Retinal pigment epithelial cell (primary cell): ENCODE measurements around the gene CLMP.

ENCODE experiments used
- DNase-seq: peaks from one replicate; pipeline ENCODE4 v3.0.0-alpha.2; 2010; ENCODE audit warnings: low read depth
- H3K4me3 ChIP-seq: 2 replicates; pipeline ENCODE4 v1.5.1; 2011; ENCODE audit warnings: mild to moderate bottlenecking, low read length, control low read depth, moderate library complexity
- TF ChIP-seq, protein P1 (sequence below): conservative IDR thresholded peaks from 2 replicates; pipeline ENCODE4 v1.5.1; 2011; ENCODE audit warnings: low read depth, low read length, control low read depth, inconsistent platforms

Gene CLMP

GRCh38 chr11:123174196-123175183 lies 20.6 kb downstream of the CLMP start:
- TF ChIP-seq, protein P1, sequence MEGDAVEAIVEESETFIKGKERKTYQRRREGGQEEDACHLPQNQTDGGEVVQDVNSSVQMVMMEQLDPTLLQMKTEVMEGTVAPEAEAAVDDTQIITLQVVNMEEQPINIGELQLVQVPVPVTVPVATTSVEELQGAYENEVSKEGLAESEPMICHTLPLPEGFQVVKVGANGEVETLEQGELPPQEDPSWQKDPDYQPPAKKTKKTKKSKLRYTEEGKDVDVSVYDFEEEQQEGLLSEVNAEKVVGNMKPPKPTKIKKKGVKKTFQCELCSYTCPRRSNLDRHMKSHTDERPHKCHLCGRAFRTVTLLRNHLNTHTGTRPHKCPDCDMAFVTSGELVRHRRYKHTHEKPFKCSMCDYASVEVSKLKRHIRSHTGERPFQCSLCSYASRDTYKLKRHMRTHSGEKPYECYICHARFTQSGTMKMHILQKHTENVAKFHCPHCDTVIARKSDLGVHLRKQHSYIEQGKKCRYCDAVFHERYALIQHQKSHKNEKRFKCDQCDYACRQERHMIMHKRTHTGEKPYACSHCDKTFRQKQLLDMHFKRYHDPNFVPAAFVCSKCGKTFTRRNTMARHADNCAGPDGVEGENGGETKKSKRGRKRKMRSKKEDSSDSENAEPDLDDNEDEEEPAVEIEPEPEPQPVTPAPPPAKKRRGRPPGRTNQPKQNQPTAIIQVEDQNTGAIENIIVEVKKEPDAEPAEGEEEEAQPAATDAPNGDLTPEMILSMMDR: no peak
- H3K4me3 ChIP-seq: no peak overlapping the region
- DNase-seq: peak; percentile 79

- DNase-seq: no peak
- TF ChIP-seq, protein P1: no peak
- H3K4me3 ChIP-seq: no peak overlapping the region
Measured at GRCh38 chr11:123173856-123174186, 21.2 kb downstream of the CLMP start.

- H3K4me3 ChIP-seq: no peak overlapping the region
- TF ChIP-seq, protein P1: no peak
Measured at GRCh38 chr11:123173040-123173855, 21.8 kb downstream of the CLMP start.

GRCh38 chr11:123170929-123171328 lies 24.1 kb downstream of the CLMP start:
- TF ChIP-seq, protein P1: no peak
- H3K4me3 ChIP-seq: no peak overlapping the region
- no peak for DNase-seq

More at GRCh38 chr11:123173040-123173855, 21.8 kb downstream of the CLMP start:
- DNase-seq: peak; percentile 76

GRCh38 chr11:123169821-123170220 lies 25.2 kb downstream of the CLMP start:
- no peak for DNase-seq
- no peak overlapping the region for H3K4me3 ChIP-seq
- TF ChIP-seq, protein P1: no peak

GRCh38 chr11:123168955-123169484 lies 26.0 kb downstream of the CLMP start:
- DNase-seq: no peak
- TF ChIP-seq, protein P1: no peak
- no peak overlapping the region for H3K4me3 ChIP-seq
